ENCODE data around the gene GHR.

DNA sequence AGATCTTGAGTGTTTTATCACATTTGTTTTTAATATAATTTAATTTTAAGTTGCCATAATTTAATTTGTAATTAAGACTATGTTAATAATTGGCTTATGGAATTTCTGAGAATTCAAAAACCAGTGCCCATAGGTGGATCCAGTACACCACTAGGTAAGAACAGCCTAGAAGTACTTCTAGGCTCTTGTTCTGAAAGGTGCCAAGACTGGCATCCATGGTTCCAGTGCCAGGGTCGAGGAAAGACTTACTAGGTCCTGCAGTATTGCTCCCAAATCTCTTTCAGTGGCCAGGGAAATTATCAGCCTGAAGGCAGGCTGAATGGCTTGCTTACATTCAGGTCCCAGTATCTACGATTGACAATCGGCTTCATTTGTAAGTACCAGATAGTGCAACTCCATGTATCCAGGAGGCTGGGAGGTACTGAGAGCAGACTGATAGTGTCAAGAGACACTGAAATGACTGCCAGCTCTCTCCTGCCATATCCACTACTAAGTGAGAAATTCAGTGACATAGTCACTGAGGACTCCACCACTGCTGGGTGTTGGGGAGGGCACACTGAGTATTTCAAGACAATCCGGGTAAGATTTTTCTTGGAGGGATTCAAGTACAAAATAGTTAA lies 174.2 kb downstream of the GHR start:
- TF ChIP-seq, protein P1, sequence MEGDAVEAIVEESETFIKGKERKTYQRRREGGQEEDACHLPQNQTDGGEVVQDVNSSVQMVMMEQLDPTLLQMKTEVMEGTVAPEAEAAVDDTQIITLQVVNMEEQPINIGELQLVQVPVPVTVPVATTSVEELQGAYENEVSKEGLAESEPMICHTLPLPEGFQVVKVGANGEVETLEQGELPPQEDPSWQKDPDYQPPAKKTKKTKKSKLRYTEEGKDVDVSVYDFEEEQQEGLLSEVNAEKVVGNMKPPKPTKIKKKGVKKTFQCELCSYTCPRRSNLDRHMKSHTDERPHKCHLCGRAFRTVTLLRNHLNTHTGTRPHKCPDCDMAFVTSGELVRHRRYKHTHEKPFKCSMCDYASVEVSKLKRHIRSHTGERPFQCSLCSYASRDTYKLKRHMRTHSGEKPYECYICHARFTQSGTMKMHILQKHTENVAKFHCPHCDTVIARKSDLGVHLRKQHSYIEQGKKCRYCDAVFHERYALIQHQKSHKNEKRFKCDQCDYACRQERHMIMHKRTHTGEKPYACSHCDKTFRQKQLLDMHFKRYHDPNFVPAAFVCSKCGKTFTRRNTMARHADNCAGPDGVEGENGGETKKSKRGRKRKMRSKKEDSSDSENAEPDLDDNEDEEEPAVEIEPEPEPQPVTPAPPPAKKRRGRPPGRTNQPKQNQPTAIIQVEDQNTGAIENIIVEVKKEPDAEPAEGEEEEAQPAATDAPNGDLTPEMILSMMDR (IDR thresholded peaks at IDR 0.05; ENCODE audit: poor library complexity, severe bottlenecking): no peak
- TF ChIP-seq EZH2 (IDR thresholded peaks at IDR 0.05; ENCODE audit: borderline replicate concordance, insufficient read depth, low read length, poor library complexity, severe bottlenecking) (no peak), TAF1 (IDR thresholded peaks at IDR 0.05; ENCODE audit: low read depth) (no peak), POLR2AphosphoS5 (IDR thresholded peaks at IDR 0.05) (no peak), EP300 (conservative IDR thresholded peaks at IDR 0.05; ENCODE audit: poor library complexity, severe bottlenecking) (no peak), MXI1 (conservative IDR thresholded peaks at IDR 0.05; ENCODE audit: poor library complexity, severe bottlenecking) (no peak), RAD21 (conservative IDR thresholded peaks at IDR 0.05) (no peak)
- TF ChIP-seq, protein P2, sequence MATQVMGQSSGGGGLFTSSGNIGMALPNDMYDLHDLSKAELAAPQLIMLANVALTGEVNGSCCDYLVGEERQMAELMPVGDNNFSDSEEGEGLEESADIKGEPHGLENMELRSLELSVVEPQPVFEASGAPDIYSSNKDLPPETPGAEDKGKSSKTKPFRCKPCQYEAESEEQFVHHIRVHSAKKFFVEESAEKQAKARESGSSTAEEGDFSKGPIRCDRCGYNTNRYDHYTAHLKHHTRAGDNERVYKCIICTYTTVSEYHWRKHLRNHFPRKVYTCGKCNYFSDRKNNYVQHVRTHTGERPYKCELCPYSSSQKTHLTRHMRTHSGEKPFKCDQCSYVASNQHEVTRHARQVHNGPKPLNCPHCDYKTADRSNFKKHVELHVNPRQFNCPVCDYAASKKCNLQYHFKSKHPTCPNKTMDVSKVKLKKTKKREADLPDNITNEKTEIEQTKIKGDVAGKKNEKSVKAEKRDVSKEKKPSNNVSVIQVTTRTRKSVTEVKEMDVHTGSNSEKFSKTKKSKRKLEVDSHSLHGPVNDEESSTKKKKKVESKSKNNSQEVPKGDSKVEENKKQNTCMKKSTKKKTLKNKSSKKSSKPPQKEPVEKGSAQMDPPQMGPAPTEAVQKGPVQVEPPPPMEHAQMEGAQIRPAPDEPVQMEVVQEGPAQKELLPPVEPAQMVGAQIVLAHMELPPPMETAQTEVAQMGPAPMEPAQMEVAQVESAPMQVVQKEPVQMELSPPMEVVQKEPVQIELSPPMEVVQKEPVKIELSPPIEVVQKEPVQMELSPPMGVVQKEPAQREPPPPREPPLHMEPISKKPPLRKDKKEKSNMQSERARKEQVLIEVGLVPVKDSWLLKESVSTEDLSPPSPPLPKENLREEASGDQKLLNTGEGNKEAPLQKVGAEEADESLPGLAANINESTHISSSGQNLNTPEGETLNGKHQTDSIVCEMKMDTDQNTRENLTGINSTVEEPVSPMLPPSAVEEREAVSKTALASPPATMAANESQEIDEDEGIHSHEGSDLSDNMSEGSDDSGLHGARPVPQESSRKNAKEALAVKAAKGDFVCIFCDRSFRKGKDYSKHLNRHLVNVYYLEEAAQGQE (IDR thresholded peaks at IDR 0.05; ENCODE audit: borderline replicate concordance): no peak

All from neural cell (in vitro differentiated cells).